A549 (cell line): ENCODE measurements around the gene FBXO34. TPM values are rescaled to one million over a fixed set of nuclear protein-coding genes. Genes with fewer than 3 reads are reported as not detected.

Experiments
- ATAC-seq, 2 experiments: fragments of 200-7000 bp in 1 of 2; fragments of >200 bp in 1 of 2; cut with Nextera tagmentation in 1 of 2; cut with Tn5 transposase in 1 of 2; 3 replicates each; pipeline versions ENCODE4 v1.8.0 to v1.9.1; 2018 to 2020; ENCODE audit warnings: mild to moderate bottlenecking in 1 of 2, moderate library complexity in 1 of 2
- CTCF ChIA-PET: fragments of 300-600 bp; sonication (Branson Sonifier 250); formaldehyde crosslinking; extraction: SDS; loops from one replicate; lab custom pipeline; 2021; ENCODE audit warnings: antibody characterized with exemption, inconsistent platforms; lab: Yijun Ruan, JAX
- POLR2A ChIA-PET: fragments of 350-600 bp; formaldehyde crosslinking; extraction: SDS; loops from one replicate; lab custom pipeline; 2021; ENCODE audit warnings: antibody characterized with exemption, inconsistent platforms; lab: Yijun Ruan, JAX
- DNase-seq, 2 experiments: peaks; one replicate each; pipeline versions ENCODE4 v3.0.0 to v3.0.0-alpha.2; 2011 to 2016; ENCODE audit warnings: low read depth in 1 of 2, low spot score in 1 of 2
- FAIRE-seq: peaks from 2 replicates; lab custom pipeline; 2011; peaks lifted over from hg19 to GRCh38; lab: Jason Lieb, UNC
- H3K27ac ChIP-seq, 2 experiments: fragments of >200 bp; sonication (Bioruptor Twin); formaldehyde crosslinking; 3 replicates each; pipeline ENCODE4 v1.5.1; 2016 to 2017
- H3K4me1 ChIP-seq: fragments of >200 bp; sonication (Bioruptor Twin); formaldehyde crosslinking; 3 replicates; pipeline ENCODE4 v1.6.1; 2016
- H3K4me2 ChIP-seq: fragments of >200 bp; sonication (Bioruptor Twin); formaldehyde crosslinking; 3 replicates; pipeline ENCODE4 v1.6.1; 2016
- H3K4me3 ChIP-seq: fragments of >200 bp; sonication (Bioruptor Twin); formaldehyde crosslinking; 3 replicates; pipeline ENCODE4 v1.5.1; 2016
- H3K9me3 ChIP-seq: fragments of >200 bp; sonication (Bioruptor Twin); formaldehyde crosslinking; 3 replicates; pipeline ENCODE4 v1.6.1; 2016
- BHLHE40 ChIP-seq: IDR thresholded peaks from 2 replicates; pipeline ENCODE4 v1.6.1; 2012; ENCODE audit warnings: low read depth, low read length, inconsistent platforms
- CBX8 ChIP-seq: fragments of 200-600 bp; sonication (generic); IDR thresholded peaks from 2 replicates; pipeline ENCODE4 v1.6.1; 2016
- CEBPB ChIP-seq, 2 experiments: fragments of >200 bp in 1 of 2; sonication (Bioruptor Twin) in 1 of 2; formaldehyde crosslinking in 1 of 2; IDR thresholded peaks; 2 replicates each; pipeline ENCODE4 v1.6.1; 2012 to 2016
- EHF ChIP-seq: fragments of 250-450 bp; sonication (Bioruptor Pico); IDR thresholded peaks from 2 replicates; pipeline ENCODE4 v1.5.0; 2020; ENCODE audit warnings: mild to moderate bottlenecking
- EHMT2 ChIP-seq: fragments of 200-600 bp; sonication (generic); IDR thresholded peaks from 2 replicates; pipeline ENCODE4 v1.6.1; 2016; ENCODE audit warnings: antibody characterized with exemption, low read depth, mild to moderate bottlenecking, moderate library complexity
- EP300 ChIP-seq, 2 experiments: fragments of >200 bp; sonication (Bioruptor Twin); formaldehyde crosslinking; IDR thresholded peaks; 2 replicates in 1 of 2; 3 replicates in 1 of 2; pipeline ENCODE4 v1.6.1; 2016 to 2017
- FOSL2 ChIP-seq, 2 experiments: fragments of 450-650 bp in 1 of 2; fragments of >200 bp in 1 of 2; sonication (Bioruptor Twin) in 1 of 2; formaldehyde crosslinking; IDR thresholded peaks; 2 replicates each; pipeline versions ENCODE4 v1.5.0 to v1.6.1; 2016 to 2020; ENCODE audit warnings: mild to moderate bottlenecking in 1 of 2, moderate library complexity in 1 of 2
- FOXS1 ChIP-seq: fragments of 250-450 bp; sonication (Bioruptor Pico); IDR thresholded peaks from 2 replicates; pipeline ENCODE4 v1.5.0; 2020; ENCODE audit warnings: mild to moderate bottlenecking, moderate library complexity
- GATA3 ChIP-seq: IDR thresholded peaks from 2 replicates; pipeline ENCODE4 v1.6.1; 2012; ENCODE audit warnings: borderline replicate concordance
- HEYL ChIP-seq: fragments of 250-450 bp; sonication (Bioruptor Pico); IDR thresholded peaks from 2 replicates; pipeline ENCODE4 v1.8.0; 2021; ENCODE audit warnings: mild to moderate bottlenecking, moderate library complexity
- HOXA7 ChIP-seq: fragments of 250-450 bp; sonication (Bioruptor Pico); IDR thresholded peaks from 2 replicates; pipeline ENCODE4 v1.5.0; 2020; ENCODE audit warnings: mild to moderate bottlenecking, moderate library complexity
- HOXB13 ChIP-seq: fragments of 250-450 bp; sonication (Bioruptor Pico); IDR thresholded peaks from 2 replicates; pipeline ENCODE4 v1.5.0; 2020; ENCODE audit warnings: low read depth, mild to moderate bottlenecking, moderate library complexity
- HOXB5 ChIP-seq: fragments of 250-450 bp; sonication (Bioruptor Pico); IDR thresholded peaks from 2 replicates; pipeline ENCODE4 v1.5.0; 2020; ENCODE audit warnings: mild to moderate bottlenecking, moderate library complexity
- JUN ChIP-seq, 2 experiments: fragments of >200 bp; sonication (Bioruptor Twin); formaldehyde crosslinking; IDR thresholded peaks; 2 replicates in 1 of 2; 3 replicates in 1 of 2; pipeline ENCODE4 v1.6.1; 2016 to 2017
- KDM1A ChIP-seq: fragments of 200-600 bp; sonication (generic); IDR thresholded peaks from 2 replicates; pipeline ENCODE4 v1.6.1; 2016; ENCODE audit warnings: low read depth, mild to moderate bottlenecking
- NR3C1 ChIP-seq: fragments of >200 bp; sonication (Bioruptor Twin); formaldehyde crosslinking; IDR thresholded peaks from 3 replicates; pipeline ENCODE4 v1.6.1; 2017
- POLR2A ChIP-seq: IDR thresholded peaks from 2 replicates; pipeline ENCODE4 v1.6.1; 2012; ENCODE audit warnings: mild to moderate bottlenecking, low read length
- RARB ChIP-seq: fragments of 250-450 bp; sonication (Bioruptor Pico); IDR thresholded peaks from 2 replicates; pipeline ENCODE4 v1.8.0; 2021; ENCODE audit warnings: mild to moderate bottlenecking, moderate library complexity
- RCOR1 ChIP-seq: fragments of 150-350 bp; IDR thresholded peaks from 2 replicates; pipeline ENCODE4 v1.6.1; 2014; ENCODE audit warnings: antibody characterized with exemption, low read length, low read depth
- SMC3 ChIP-seq: fragments of >200 bp; sonication (Bioruptor Twin); formaldehyde crosslinking; IDR thresholded peaks from 3 replicates; pipeline ENCODE4 v1.6.1; 2018; ENCODE audit warnings: inconsistent platforms
- TFCP2L1 ChIP-seq: fragments of 250-450 bp; sonication (Bioruptor Pico); IDR thresholded peaks from 2 replicates; pipeline ENCODE4 v1.5.0; 2021; ENCODE audit warnings: mild to moderate bottlenecking
- WGBS: methylation state at CpG from one replicate; pipeline ENCODE4 v1.1.6; 2017; ENCODE audit errors: missing lambda C conversion rate; 5-methylcytosine and 5-hydroxymethylcytosine counted together
- polyA plus RNA-seq, 4 experiments: library from polyadenylated mRNA; depleted of rRNA in 3 of 4; stranded (reverse); fragments of >200 nt; fragmentation: RNase III in 1 of 4; extraction: RNeasy Plus Mini Kit Qiagen cat#74134 plus additional on column Dnase treatment in 1 of 4; gene quantifications; 2 replicates in 3 of 4; 3 replicates in 1 of 4; pipeline ENCODE4 v1.2.3, GENCODE V29; 2011 to 2017
- TF ChIP-seq, protein P1 (sequence below): fragments of 250-450 bp; sonication (Bioruptor Pico); IDR thresholded peaks from 2 replicates; pipeline ENCODE4 v1.5.0; 2021; ENCODE audit warnings: mild to moderate bottlenecking, moderate library complexity, borderline replicate concordance
- TF ChIP-seq, protein P2 (sequence below): fragments of 150-350 bp; IDR thresholded peaks from 2 replicates; pipeline ENCODE4 v1.6.1; 2014; ENCODE audit warnings: low read depth, mild to moderate bottlenecking, low read length
- TF ChIP-seq, protein P3 (sequence below): fragments of 250-450 bp; sonication (Bioruptor Pico); IDR thresholded peaks from 2 replicates; pipeline ENCODE4 v1.5.0; 2020; ENCODE audit warnings: low read depth, mild to moderate bottlenecking, moderate library complexity

The FBXO34 gene
- polyA plus RNA-seq, 2 of the 4 experiments (the other 2 are of a cell fraction), result 15.4 to 28.0 TPM

DNA sequence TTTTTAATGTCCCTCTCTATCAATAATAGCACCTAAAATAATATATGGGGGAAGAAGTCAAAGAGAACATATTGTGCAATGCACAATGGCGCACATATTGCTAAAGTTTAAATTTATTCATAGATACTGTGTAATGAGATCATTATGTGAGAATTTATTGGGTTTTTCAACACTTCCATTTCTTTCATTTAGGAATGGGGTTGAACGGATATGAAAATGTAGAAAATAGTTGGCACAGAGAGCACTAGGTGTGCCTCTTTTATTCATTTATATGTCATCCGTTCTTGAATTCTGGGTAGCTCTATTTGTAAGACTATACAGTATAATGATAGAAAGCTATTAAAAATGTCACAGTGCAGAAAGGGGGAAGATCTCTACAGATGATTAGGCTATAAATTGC is 76.5 kb downstream of the FBXO34 start:
- Histone ChIP-seq H3K4me1 (0 out of 3 replicates have a peak, but pooled peaks cover 3% of the 10 kb centered on the region), H3K4me3 (no peak overlapping the region), H3K27ac (no peak overlapping the region), H3K9me3 (no peaks in the 10 kb centered on the region), H3K4me2 (no peak overlapping the region)
- 97% methylated on average over 3 of the region's 3 CpGs for WGBS
- ChIA-PET POLR2A (no interaction called here), CTCF (interaction anchor here (0.9 kb wide), 1 partner anchor 64 kb away, joined by 4 read pairs; no protein-coding TSS in a partner anchor)
- FAIRE-seq, result no peak
- no peak for TF ChIP-seq FOSL2 (IDR thresholded peaks at IDR 0.05)
- TF ChIP-seq FOSL2 (CRISPR knock-in tag; IDR thresholded peaks at IDR 0.05), result no peak
- TF ChIP-seq, protein P1, sequence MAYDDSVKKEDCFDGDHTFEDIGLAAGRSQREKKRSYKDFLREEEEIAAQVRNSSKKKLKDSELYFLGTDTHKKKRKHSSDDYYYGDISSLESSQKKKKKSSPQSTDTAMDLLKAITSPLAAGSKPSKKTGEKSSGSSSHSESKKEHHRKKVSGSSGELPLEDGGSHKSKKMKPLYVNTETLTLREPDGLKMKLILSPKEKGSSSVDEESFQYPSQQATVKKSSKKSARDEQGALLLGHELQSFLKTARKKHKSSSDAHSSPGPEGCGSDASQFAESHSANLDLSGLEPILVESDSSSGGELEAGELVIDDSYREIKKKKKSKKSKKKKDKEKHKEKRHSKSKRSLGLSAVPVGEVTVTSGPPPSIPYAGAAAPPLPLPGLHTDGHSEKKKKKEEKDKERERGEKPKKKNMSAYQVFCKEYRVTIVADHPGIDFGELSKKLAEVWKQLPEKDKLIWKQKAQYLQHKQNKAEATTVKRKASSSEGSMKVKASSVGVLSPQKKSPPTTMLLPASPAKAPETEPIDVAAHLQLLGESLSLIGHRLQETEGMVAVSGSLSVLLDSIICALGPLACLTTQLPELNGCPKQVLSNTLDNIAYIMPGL (CRISPR knock-in tag), result no peak
- no peak for TF ChIP-seq FOXS1 (CRISPR knock-in tag)
- TF ChIP-seq HOXB13, result no peak
- no peak for TF ChIP-seq HOXB5 (CRISPR knock-in tag)
- no peak for TF ChIP-seq KDM1A
- TF ChIP-seq SMC3, result no peak
- no peak for TF ChIP-seq BHLHE40
- TF ChIP-seq, protein P2, sequence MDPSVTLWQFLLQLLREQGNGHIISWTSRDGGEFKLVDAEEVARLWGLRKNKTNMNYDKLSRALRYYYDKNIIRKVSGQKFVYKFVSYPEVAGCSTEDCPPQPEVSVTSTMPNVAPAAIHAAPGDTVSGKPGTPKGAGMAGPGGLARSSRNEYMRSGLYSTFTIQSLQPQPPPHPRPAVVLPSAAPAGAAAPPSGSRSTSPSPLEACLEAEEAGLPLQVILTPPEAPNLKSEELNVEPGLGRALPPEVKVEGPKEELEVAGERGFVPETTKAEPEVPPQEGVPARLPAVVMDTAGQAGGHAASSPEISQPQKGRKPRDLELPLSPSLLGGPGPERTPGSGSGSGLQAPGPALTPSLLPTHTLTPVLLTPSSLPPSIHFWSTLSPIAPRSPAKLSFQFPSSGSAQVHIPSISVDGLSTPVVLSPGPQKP, result no peak
- no peak for TF ChIP-seq CEBPB (IDR thresholded peaks at IDR 0.05)
- TF ChIP-seq POLR2A, result no peak
- no peak for TF ChIP-seq RARB (CRISPR knock-in tag)
- no peak for TF ChIP-seq EHMT2
- no peak for TF ChIP-seq NR3C1
- no peak for TF ChIP-seq HEYL (CRISPR knock-in tag)
- no peak for TF ChIP-seq CBX8
- TF ChIP-seq, protein P3, sequence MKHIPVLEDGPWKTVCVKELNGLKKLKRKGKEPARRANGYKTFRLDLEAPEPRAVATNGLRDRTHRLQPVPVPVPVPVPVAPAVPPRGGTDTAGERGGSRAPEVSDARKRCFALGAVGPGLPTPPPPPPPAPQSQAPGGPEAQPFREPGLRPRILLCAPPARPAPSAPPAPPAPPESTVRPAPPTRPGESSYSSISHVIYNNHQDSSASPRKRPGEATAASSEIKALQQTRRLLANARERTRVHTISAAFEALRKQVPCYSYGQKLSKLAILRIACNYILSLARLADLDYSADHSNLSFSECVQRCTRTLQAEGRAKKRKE, result no peak
- TF ChIP-seq RCOR1, result no peak
- DNase-seq, result no peak
- ATAC-seq, result no peak

DNA sequence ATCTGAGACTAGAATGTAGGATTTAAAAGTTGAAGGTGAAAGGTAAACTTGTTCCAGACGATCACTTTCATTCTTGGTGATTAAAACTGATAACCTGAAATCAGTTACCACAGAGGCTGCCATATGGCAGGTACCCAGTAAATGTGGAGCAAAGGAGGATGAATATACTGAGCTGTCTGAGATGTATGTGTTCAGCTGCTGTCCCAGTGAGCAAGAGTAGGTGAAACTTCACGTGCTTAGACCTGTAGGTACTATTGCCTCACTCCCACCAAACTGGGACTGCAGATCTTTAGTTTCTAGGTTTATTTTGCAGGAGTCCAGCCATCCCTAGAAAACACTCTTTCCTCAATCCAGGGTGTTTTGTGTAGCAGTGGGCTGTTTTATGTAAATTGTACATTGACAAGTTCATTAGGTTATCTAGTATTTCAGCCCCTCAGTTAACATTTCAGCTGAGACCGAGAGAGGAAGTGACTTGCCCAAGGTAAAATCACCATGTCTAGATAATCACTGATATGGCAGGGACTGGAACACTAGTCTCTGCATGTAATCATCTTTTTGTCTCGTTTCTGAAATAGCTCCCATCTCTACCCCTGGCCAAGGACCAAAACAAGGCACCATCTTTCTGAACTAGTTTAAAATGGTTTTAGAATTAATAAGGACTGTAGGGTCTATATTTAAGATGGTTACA is 77.7 kb downstream of the FBXO34 start:
- no peak for FAIRE-seq
- Histone ChIP-seq H3K4me2 (no peak overlapping the region), H3K9me3 (no peaks in the 10 kb centered on the region), H3K27ac (no peak overlapping the region), H3K4me3 (no peak overlapping the region), H3K4me1 (0 out of 3 replicates have a peak, but pooled peaks cover 2% of the 10 kb centered on the region)
- no peak for DNase-seq
- ATAC-seq, result no peak
- whole genome bisulfite sequencing, result 82% methylated on average over 4 of the region's 4 CpGs
- no peak for TF ChIP-seq SMC3
- no peak for TF ChIP-seq GATA3
- no peak for TF ChIP-seq POLR2A
- TF ChIP-seq, protein P2, result no peak
- no peak for TF ChIP-seq EHF (CRISPR knock-in tag)
- no peak for TF ChIP-seq RCOR1
- TF ChIP-seq TFCP2L1 (CRISPR knock-in tag), result no peak
- TF ChIP-seq HOXA7 (CRISPR knock-in tag), result no peak
- TF ChIP-seq JUN (IDR thresholded peaks at IDR 0.05), result no peak
- TF ChIP-seq EP300 (IDR thresholded peaks at IDR 0.05), result no peak
- TF ChIP-seq BHLHE40, result no peak
- POLR2A ChIA-PET, result no interaction called here
- CTCF ChIA-PET, result interaction anchor here (1.5 to 2.1 kb wide), 3 partner anchors 16 to 137 kb away, joined by 4 to 5 read pairs (median 4); no protein-coding TSS in a partner anchor
